H1 (cell line): ENCODE measurements around the gene LIMK1. TPM values are rescaled to one million over a fixed set of nuclear protein-coding genes. Genes with fewer than 3 reads are reported as not detected.

Source experiments
- RBBP5 ChIP-seq: IDR thresholded peaks from 2 replicates; pipeline ENCODE4 v1.7.1; 2012; ENCODE audit warnings: low read depth, mild to moderate bottlenecking, inconsistent platforms, low read length, moderate library complexity, borderline replicate concordance
- SP4 ChIP-seq: IDR thresholded peaks from 2 replicates; pipeline ENCODE4 v1.6.1; 2012; ENCODE audit warnings: low read length, inconsistent platforms
- SRF ChIP-seq: IDR thresholded peaks from 2 replicates; pipeline ENCODE4 v1.6.1; 2011; ENCODE audit warnings: mild to moderate bottlenecking, low read depth, low read length, moderate library complexity
- TAF1 ChIP-seq: IDR thresholded peaks from 2 replicates; pipeline ENCODE4 v1.6.1; 2011; ENCODE audit warnings: mild to moderate bottlenecking, low read depth, low read length
- polyA plus RNA-seq, 7 experiments: library from polyadenylated mRNA; depleted of rRNA in 3 of 7; stranded (reverse) in 5 of 7; unstranded in 2 of 7; fragments of >200 nt in 5 of 7; fragments of 200-250 nt in 2 of 7; gene quantifications; 1 replicate in 5 of 7; 2 replicates in 1 of 7; 4 replicates in 1 of 7; pipeline versions ENCODE4 v1.2.1 to v1.2.3, GENCODE V29; 2011 to 2013; ENCODE audit warnings: missing spikeins in 2 of 7, mixed read lengths in 2 of 7
- total RNA-seq: library from RNA; stranded (reverse); fragmentation: NEBNext Ultra II Directional; extraction: Animal tissue kit (Norgen Biotek cat#: 25700); gene quantifications from 2 replicates; pipeline ENCODE4 v1.2.1, GENCODE V29; 2021
- TF ChIP-seq, protein P1 (sequence below): fragments of 300-600 bp; sonication (generic); IDR thresholded peaks from 2 replicates; pipeline ENCODE4 v1.7.1; 2012; ENCODE audit warnings: low read length, moderate library complexity, mild to moderate bottlenecking, inconsistent platforms; ENCODE audit not compliant: insufficient replicate concordance

Gene LIMK1
- total and polyA plus RNA-seq, 2 of the 8 experiments (the other 6 are each of a cell fraction or from before 2014, with no cell fraction given), result 93.5 to 108 TPM

DNA sequence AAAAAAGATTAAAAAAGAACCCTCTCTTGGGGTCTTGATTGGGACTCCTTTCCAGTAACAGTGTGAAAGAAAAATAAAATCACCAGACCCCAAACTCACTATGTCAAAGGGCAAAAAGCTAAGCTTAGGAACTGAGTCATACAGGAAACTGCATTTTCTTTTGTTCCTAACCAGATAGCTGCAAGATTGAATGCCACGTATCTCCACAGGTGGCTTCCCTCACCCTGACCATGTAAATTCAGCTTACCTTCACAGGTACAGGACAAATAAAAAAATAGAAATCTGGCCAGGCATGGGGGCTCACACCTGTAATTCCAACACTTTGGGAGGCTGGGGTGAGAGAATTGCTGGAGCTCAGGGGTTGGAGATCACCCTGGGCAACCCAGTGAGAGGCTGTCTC is 58.1 kb downstream of the LIMK1 start (continued):
- TF ChIP-seq, protein P1, sequence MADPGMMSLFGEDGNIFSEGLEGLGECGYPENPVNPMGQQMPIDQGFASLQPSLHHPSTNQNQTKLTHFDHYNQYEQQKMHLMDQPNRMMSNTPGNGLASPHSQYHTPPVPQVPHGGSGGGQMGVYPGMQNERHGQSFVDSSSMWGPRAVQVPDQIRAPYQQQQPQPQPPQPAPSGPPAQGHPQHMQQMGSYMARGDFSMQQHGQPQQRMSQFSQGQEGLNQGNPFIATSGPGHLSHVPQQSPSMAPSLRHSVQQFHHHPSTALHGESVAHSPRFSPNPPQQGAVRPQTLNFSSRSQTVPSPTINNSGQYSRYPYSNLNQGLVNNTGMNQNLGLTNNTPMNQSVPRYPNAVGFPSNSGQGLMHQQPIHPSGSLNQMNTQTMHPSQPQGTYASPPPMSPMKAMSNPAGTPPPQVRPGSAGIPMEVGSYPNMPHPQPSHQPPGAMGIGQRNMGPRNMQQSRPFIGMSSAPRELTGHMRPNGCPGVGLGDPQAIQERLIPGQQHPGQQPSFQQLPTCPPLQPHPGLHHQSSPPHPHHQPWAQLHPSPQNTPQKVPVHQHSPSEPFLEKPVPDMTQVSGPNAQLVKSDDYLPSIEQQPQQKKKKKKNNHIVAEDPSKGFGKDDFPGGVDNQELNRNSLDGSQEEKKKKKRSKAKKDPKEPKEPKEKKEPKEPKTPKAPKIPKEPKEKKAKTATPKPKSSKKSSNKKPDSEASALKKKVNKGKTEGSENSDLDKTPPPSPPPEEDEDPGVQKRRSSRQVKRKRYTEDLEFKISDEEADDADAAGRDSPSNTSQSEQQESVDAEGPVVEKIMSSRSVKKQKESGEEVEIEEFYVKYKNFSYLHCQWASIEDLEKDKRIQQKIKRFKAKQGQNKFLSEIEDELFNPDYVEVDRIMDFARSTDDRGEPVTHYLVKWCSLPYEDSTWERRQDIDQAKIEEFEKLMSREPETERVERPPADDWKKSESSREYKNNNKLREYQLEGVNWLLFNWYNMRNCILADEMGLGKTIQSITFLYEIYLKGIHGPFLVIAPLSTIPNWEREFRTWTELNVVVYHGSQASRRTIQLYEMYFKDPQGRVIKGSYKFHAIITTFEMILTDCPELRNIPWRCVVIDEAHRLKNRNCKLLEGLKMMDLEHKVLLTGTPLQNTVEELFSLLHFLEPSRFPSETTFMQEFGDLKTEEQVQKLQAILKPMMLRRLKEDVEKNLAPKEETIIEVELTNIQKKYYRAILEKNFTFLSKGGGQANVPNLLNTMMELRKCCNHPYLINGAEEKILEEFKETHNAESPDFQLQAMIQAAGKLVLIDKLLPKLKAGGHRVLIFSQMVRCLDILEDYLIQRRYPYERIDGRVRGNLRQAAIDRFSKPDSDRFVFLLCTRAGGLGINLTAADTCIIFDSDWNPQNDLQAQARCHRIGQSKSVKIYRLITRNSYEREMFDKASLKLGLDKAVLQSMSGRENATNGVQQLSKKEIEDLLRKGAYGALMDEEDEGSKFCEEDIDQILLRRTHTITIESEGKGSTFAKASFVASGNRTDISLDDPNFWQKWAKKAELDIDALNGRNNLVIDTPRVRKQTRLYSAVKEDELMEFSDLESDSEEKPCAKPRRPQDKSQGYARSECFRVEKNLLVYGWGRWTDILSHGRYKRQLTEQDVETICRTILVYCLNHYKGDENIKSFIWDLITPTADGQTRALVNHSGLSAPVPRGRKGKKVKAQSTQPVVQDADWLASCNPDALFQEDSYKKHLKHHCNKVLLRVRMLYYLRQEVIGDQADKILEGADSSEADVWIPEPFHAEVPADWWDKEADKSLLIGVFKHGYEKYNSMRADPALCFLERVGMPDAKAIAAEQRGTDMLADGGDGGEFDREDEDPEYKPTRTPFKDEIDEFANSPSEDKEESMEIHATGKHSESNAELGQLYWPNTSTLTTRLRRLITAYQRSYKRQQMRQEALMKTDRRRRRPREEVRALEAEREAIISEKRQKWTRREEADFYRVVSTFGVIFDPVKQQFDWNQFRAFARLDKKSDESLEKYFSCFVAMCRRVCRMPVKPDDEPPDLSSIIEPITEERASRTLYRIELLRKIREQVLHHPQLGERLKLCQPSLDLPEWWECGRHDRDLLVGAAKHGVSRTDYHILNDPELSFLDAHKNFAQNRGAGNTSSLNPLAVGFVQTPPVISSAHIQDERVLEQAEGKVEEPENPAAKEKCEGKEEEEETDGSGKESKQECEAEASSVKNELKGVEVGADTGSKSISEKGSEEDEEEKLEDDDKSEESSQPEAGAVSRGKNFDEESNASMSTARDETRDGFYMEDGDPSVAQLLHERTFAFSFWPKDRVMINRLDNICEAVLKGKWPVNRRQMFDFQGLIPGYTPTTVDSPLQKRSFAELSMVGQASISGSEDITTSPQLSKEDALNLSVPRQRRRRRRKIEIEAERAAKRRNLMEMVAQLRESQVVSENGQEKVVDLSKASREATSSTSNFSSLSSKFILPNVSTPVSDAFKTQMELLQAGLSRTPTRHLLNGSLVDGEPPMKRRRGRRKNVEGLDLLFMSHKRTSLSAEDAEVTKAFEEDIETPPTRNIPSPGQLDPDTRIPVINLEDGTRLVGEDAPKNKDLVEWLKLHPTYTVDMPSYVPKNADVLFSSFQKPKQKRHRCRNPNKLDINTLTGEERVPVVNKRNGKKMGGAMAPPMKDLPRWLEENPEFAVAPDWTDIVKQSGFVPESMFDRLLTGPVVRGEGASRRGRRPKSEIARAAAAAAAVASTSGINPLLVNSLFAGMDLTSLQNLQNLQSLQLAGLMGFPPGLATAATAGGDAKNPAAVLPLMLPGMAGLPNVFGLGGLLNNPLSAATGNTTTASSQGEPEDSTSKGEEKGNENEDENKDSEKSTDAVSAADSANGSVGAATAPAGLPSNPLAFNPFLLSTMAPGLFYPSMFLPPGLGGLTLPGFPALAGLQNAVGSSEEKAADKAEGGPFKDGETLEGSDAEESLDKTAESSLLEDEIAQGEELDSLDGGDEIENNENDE, result no peak
- no peak for TF ChIP-seq SP4
- no peak for TF ChIP-seq RBBP5
- no peak for TF ChIP-seq TAF1
- TF ChIP-seq SRF, result no peak
- TF ChIP-seq, all 59 proteins: peak for 0
